Breast epithelium (tissue), 4 donors: ENCODE measurements around the gene KRT36. TPM values are rescaled to one million over a fixed set of nuclear protein-coding genes. Genes with fewer than 3 reads are reported as not detected.

ENCODE experiments used
- DNase-seq, 2 donors: peaks; one replicate each; pipeline ENCODE4 v3.0.0-alpha.2; 2019; ENCODE audit warnings: low spot score in 2 of 2
- H3K27ac ChIP-seq, 2 donors: fragments of 200-600 bp; sonication (generic) in 1 of 2; one replicate each; pipeline ENCODE4 v1.5.1; 2016 to 2019; ENCODE audit warnings: mild to moderate bottlenecking in 1 of 2
- H3K27me3 ChIP-seq, 2 donors: fragments of 200-600 bp; sonication (generic) in 1 of 2; one replicate each; pipeline versions ENCODE4 v1.5.1 to v1.6.0; 2017 to 2019; ENCODE audit warnings: control low read depth in 1 of 2, mild to moderate bottlenecking in 1 of 2
- H3K36me3 ChIP-seq: fragments of 200-600 bp; one replicate; pipeline ENCODE4 v1.5.1; 2019
- H3K4me1 ChIP-seq, 2 donors: fragments of 200-600 bp; sonication (generic); one replicate each; pipeline ENCODE4 v1.5.1; 2016 to 2019; ENCODE audit warnings: control low read depth in 1 of 2
- H3K4me3 ChIP-seq, 3 donors: fragments of 200-600 bp; sonication (generic); 1 replicate in 2 of 3; 2 replicates in 1 of 3; pipeline ENCODE4 v1.5.1; 2016 to 2019; ENCODE audit warnings: mild to moderate bottlenecking in 3 of 3, moderate library complexity in 2 of 3
- H3K9me3 ChIP-seq, 2 donors: fragments of 200-600 bp; sonication (generic) in 1 of 2; one replicate each; pipeline ENCODE4 v1.5.1; 2016 to 2019; ENCODE audit warnings: control low read depth in 1 of 2
- CTCF ChIP-seq, 3 donors: fragments of 450-650 bp; IDR thresholded peaks; one replicate each; pipeline ENCODE4 v1.5.1; 2016 to 2017; ENCODE audit warnings: antibody characterized with exemption in 3 of 3, mild to moderate bottlenecking in 3 of 3, moderate library complexity in 3 of 3
- POLR2A ChIP-seq: fragments of 450-650 bp; IDR thresholded peaks from one replicate; pipeline ENCODE4 v1.6.1; 2016; ENCODE audit warnings: antibody characterized with exemption, mild to moderate bottlenecking, moderate library complexity
- POLR2AphosphoS5 ChIP-seq, 3 donors: sonication (generic); formaldehyde crosslinking; IDR thresholded peaks; one replicate each; pipeline ENCODE4 v1.6.1; 2017; ENCODE audit warnings: antibody characterized with exemption in 3 of 3
- intact Hi-C: fragments of 100-400 bp; cut with DNase I; formaldehyde crosslinking; loops from one replicate; pipeline ENCODE4 v1.15.1; 2023; ENCODE audit warnings: low total_unique reads
- total RNA-seq, 3 donors: library from RNA; depleted of rRNA; stranded (reverse); fragments of >200 nt; gene quantifications; one replicate each; pipeline ENCODE4 v1.1.0, GENCODE V29; 2016

KRT36 gene
- total RNA-seq, 3 donors from 2014 or later, result not detected

GRCh38 chr17:41532947-41533570 is 43.3 kb upstream of the KRT36 start:
- H3K4me1 ChIP-seq, result peaks cover 0 to 29% of the 10 kb centered on the region in 2 donors
- no peaks in the 10 kb centered on the region for H3K36me3 ChIP-seq
- peaks cover 0 to 8% of the 10 kb centered on the region in 2 donors for H3K27me3 ChIP-seq
- H3K27ac ChIP-seq, result peak overlapping the region; percentile 34 to 78
- H3K4me3 ChIP-seq, result no peak overlapping the region
- no peaks in the 10 kb centered on the region for H3K9me3 ChIP-seq
- intact Hi-C loops, result no loop called here
- peak in 1 of 2 donors; percentile 67 for DNase-seq
- TF ChIP-seq CTCF (IDR thresholded peaks at IDR 0.05) (no peak), POLR2A (no peak), POLR2AphosphoS5 (IDR thresholded peaks at IDR 0.05) (no peak)

GRCh38 chr17:41531993-41532392 is 42.3 kb upstream of the KRT36 start:
- Histone ChIP-seq H3K4me1 (peaks cover 0 to 20% of the 10 kb centered on the region in 2 donors), H3K36me3 (no peaks in the 10 kb centered on the region), H3K9me3 (no peaks in the 10 kb centered on the region), H3K4me3 (no peak overlapping the region), H3K27ac (peak overlapping the region; percentile 34 to 78), H3K27me3 (peaks cover 3 to 18% of the 10 kb centered on the region in 2 donors)
- intact Hi-C loops, result no loop called here
- no peak for DNase-seq
- no peak for TF ChIP-seq POLR2A
- TF ChIP-seq POLR2AphosphoS5 (IDR thresholded peaks at IDR 0.05), result no peak
- TF ChIP-seq CTCF (IDR thresholded peaks at IDR 0.05), result no peak

GRCh38 chr17:41530062-41531048 is 40.6 kb upstream of the KRT36 start:
- H3K27me3 ChIP-seq, result peaks cover 3 to 18% of the 10 kb centered on the region in 2 donors
- intact Hi-C loops, result no loop called here
- peak overlapping the region; percentile 87 to 94 for H3K27ac ChIP-seq
- no peaks in the 10 kb centered on the region for H3K9me3 ChIP-seq
- H3K4me1 ChIP-seq, result peaks cover 0 to 9% of the 10 kb centered on the region in 2 donors
- DNase-seq, result no peak
- no peaks in the 10 kb centered on the region for H3K36me3 ChIP-seq
- no peak overlapping the region for H3K4me3 ChIP-seq
- TF ChIP-seq CTCF (IDR thresholded peaks at IDR 0.05), result no peak
- TF ChIP-seq POLR2A, result no peak
- no peak for TF ChIP-seq POLR2AphosphoS5 (IDR thresholded peaks at IDR 0.05)

- TF ChIP-seq POLR2AphosphoS5 (IDR thresholded peaks at IDR 0.05) (no peak), POLR2A (no peak), CTCF (IDR thresholded peaks at IDR 0.05) (no peak)
- H3K27ac ChIP-seq, result peak overlapping the region; percentile 87 to 94
- peaks cover 0 to 4% of the 10 kb centered on the region in 2 donors for H3K4me1 ChIP-seq
- intact Hi-C loops, result no loop called here
- no peaks in the 10 kb centered on the region for H3K9me3 ChIP-seq
- peak overlapping the region in 2 of 3 donors; percentile 57 to 69 for H3K4me3 ChIP-seq
- no peak for DNase-seq
- H3K36me3 ChIP-seq, result no peaks in the 10 kb centered on the region
- peaks cover 3 to 18% of the 10 kb centered on the region in 2 donors for H3K27me3 ChIP-seq
Measured at GRCh38 chr17:41529491-41529915, 39.8 kb upstream of the KRT36 start.
